GM12872 (cell line): ENCODE measurements around the gene IFIT2.

Source experiments
- CTCF ChIP-seq: IDR thresholded peaks from 3 replicates; pipeline ENCODE4 v1.5.1; 2011; ENCODE audit warnings: low read depth, mild to moderate bottlenecking, low read length, moderate library complexity; ENCODE audit not compliant: insufficient read depth

IFIT2 gene

GRCh38 chr10:89351780-89352597, 50.1 kb downstream of the IFIT2 start:
- TF ChIP-seq CTCF, result no peak

GRCh38 chr10:89352802-89353201, 51.0 kb downstream of the IFIT2 start:
- no peak for TF ChIP-seq CTCF

GRCh38 chr10:89355394-89355931, 53.6 kb downstream of the IFIT2 start:
- TF ChIP-seq CTCF, result no peak

GRCh38 chr10:89357096-89357495, 55.2 kb downstream of the IFIT2 start:
- TF ChIP-seq CTCF, result no peak

- TF ChIP-seq CTCF, result no peak
Measured at GRCh38 chr10:89357975-89358374, 56.1 kb downstream of the IFIT2 start.
